Erythroblast (primary cell): ENCODE results near the gene RASSF7.

Experiments
- GATA1 ChIP-seq: IDR thresholded peaks from 2 replicates; pipeline ENCODE4 v1.6.1; 2011; ENCODE audit warnings: low read depth, mild to moderate bottlenecking, control low read depth, low read length, moderate library complexity
- POLR2A ChIP-seq: IDR thresholded peaks from 2 replicates; pipeline ENCODE4 v1.6.1; 2011; ENCODE audit warnings: mild to moderate bottlenecking, low read length

- peak; percentile 76 for TF ChIP-seq POLR2A
- no peak for TF ChIP-seq GATA1
Measured at GRCh38 chr11:575996-576768, 15.4 kb downstream of the RASSF7 start, which contains the start of gene PHRF1.
